ENCODE measurements around the gene DDX56. TPM values are rescaled to one million over a fixed set of nuclear protein-coding genes. Genes with fewer than 3 reads are reported as not detected.

DDX56 gene
- polyA plus RNA-seq, 1 donor = 97.1 TPM

GRCh38 chr7:44615793-44616192 is 42.1 kb upstream of the DDX56 start:
- 100% methylated on average over 2 of the region's 5 CpGs for WGBS (ENCODE audit: insufficient coverage, low lambda C conversion rate)
- H3K4me1 ChIP-seq (ENCODE audit: control insufficient read depth, insufficient read depth, low read length) = peaks cover 35% of the 10 kb centered on the region

GRCh38 chr7:44615149-44615611 is 41.5 kb upstream of the DDX56 start:
- no peak overlapping the region for H3K4me3 ChIP-seq (ENCODE audit: low read length)
- peak; percentile 97 to 99 for DNase-seq
- peak overlapping the region; percentile 91 for H3K27ac ChIP-seq (ENCODE audit: low read length)
- no peaks in the 10 kb centered on the region for H3K9me3 ChIP-seq (ENCODE audit: control insufficient read depth, low read depth, low read length)
- WGBS (ENCODE audit: insufficient coverage, low lambda C conversion rate) = no CpG with 5 or more reads among the region's 2 CpGs
- peaks cover 35% of the 10 kb centered on the region for H3K4me1 ChIP-seq (ENCODE audit: control insufficient read depth, insufficient read depth, low read length)
- no peaks in the 10 kb centered on the region for H3K36me3 ChIP-seq (ENCODE audit: control insufficient read depth, insufficient read depth, low read length)
- H3K27me3 ChIP-seq (ENCODE audit: control insufficient read depth, insufficient read depth, low read length) = no peaks in the 10 kb centered on the region

More at GRCh38 chr7:44615793-44616192, 42.1 kb upstream of the DDX56 start:
- Histone ChIP-seq H3K4me3 (ENCODE audit: low read length) (no peak overlapping the region), H3K36me3 (ENCODE audit: control insufficient read depth, insufficient read depth, low read length) (no peaks in the 10 kb centered on the region), H3K9me3 (ENCODE audit: control insufficient read depth, low read depth, low read length) (no peaks in the 10 kb centered on the region), H3K27me3 (ENCODE audit: control insufficient read depth, insufficient read depth, low read length) (no peaks in the 10 kb centered on the region), H3K27ac (ENCODE audit: low read length) (peak overlapping the region; percentile 91)
- DNase-seq = no peak

- no peak overlapping the region for H3K4me3 ChIP-seq (ENCODE audit: low read length)
- H3K27ac ChIP-seq (ENCODE audit: low read length) = no peak overlapping the region
- H3K9me3 ChIP-seq (ENCODE audit: control insufficient read depth, low read depth, low read length) = no peaks in the 10 kb centered on the region
- peaks cover 12% of the 10 kb centered on the region for H3K4me1 ChIP-seq (ENCODE audit: control insufficient read depth, insufficient read depth, low read length)
- no peaks in the 10 kb centered on the region for H3K27me3 ChIP-seq (ENCODE audit: control insufficient read depth, insufficient read depth, low read length)
- peaks cover 3% of the 10 kb centered on the region for H3K36me3 ChIP-seq (ENCODE audit: control insufficient read depth, insufficient read depth, low read length)
- WGBS (ENCODE audit: insufficient coverage, low lambda C conversion rate) = 100% methylated on average over 2 of the region's 3 CpGs
- DNase-seq = no peak
These were observed 36.1 kb upstream of the DDX56 start for GRCh38 chr7:44609829-44610228.

- H3K4me3 ChIP-seq (ENCODE audit: low read length) = no peak overlapping the region
- no peak overlapping the region for H3K27ac ChIP-seq (ENCODE audit: low read length)
- no peaks in the 10 kb centered on the region for H3K27me3 ChIP-seq (ENCODE audit: control insufficient read depth, insufficient read depth, low read length)
- DNase-seq = no peak
- peaks cover 3% of the 10 kb centered on the region for H3K36me3 ChIP-seq (ENCODE audit: control insufficient read depth, insufficient read depth, low read length)
- WGBS (ENCODE audit: insufficient coverage, low lambda C conversion rate) = 42% methylated on average over 1 of the region's 14 CpGs
- H3K9me3 ChIP-seq (ENCODE audit: control insufficient read depth, low read depth, low read length) = no peaks in the 10 kb centered on the region
- H3K4me1 ChIP-seq (ENCODE audit: control insufficient read depth, insufficient read depth, low read length) = peaks cover 9% of the 10 kb centered on the region
These were observed 35.4 kb upstream of the DDX56 start for GRCh38 chr7:44608916-44609648.

GRCh38 chr7:44607141-44608068 is 33.7 kb upstream of the DDX56 start:
- Histone ChIP-seq H3K27me3 (ENCODE audit: control insufficient read depth, insufficient read depth, low read length) (peaks cover 2% of the 10 kb centered on the region), H3K27ac (ENCODE audit: low read length) (peak overlapping the region; percentile 99), H3K4me3 (ENCODE audit: low read length) (peak overlapping the region; percentile 89), H3K9me3 (ENCODE audit: control insufficient read depth, low read depth, low read length) (no peaks in the 10 kb centered on the region), H3K36me3 (ENCODE audit: control insufficient read depth, insufficient read depth, low read length) (peaks cover 3% of the 10 kb centered on the region), H3K4me1 (ENCODE audit: control insufficient read depth, insufficient read depth, low read length) (peaks cover 7% of the 10 kb centered on the region)
- DNase-seq = no peak
- WGBS (ENCODE audit: insufficient coverage, low lambda C conversion rate) = 100% methylated on average over 3 of the region's 35 CpGs

- Histone ChIP-seq H3K4me1 (ENCODE audit: control insufficient read depth, insufficient read depth, low read length) (peaks cover 7% of the 10 kb centered on the region), H3K36me3 (ENCODE audit: control insufficient read depth, insufficient read depth, low read length) (peaks cover 3% of the 10 kb centered on the region), H3K9me3 (ENCODE audit: control insufficient read depth, low read depth, low read length) (no peaks in the 10 kb centered on the region), H3K27ac (ENCODE audit: low read length) (peak within 1 kb of the TSS; percentile 99), H3K27me3 (ENCODE audit: control insufficient read depth, insufficient read depth, low read length) (peaks cover 2% of the 10 kb centered on the region), H3K4me3 (ENCODE audit: low read length) (peak within 1 kb of the TSS; percentile 89)
- DNase-seq = peak; percentile 99
- WGBS (ENCODE audit: insufficient coverage, low lambda C conversion rate) = no CpG with 5 or more reads among the region's 93 CpGs
These were observed 32.8 kb upstream of the DDX56 start, which contains the start of gene OGDH for GRCh38 chr7:44606341-44607140. Gene OGDH, plus strand, starts transcription at chr7:44606627. Its CDS starts 17,717 bp downstream, at chr7:44624344.

- no peak overlapping the region for H3K4me3 ChIP-seq (ENCODE audit: low read length)
- H3K36me3 ChIP-seq (ENCODE audit: control insufficient read depth, insufficient read depth, low read length) = peaks cover 3% of the 10 kb centered on the region
- no peak overlapping the region for H3K27ac ChIP-seq (ENCODE audit: low read length)
- H3K4me1 ChIP-seq (ENCODE audit: control insufficient read depth, insufficient read depth, low read length) = peaks cover 7% of the 10 kb centered on the region
- no peak for DNase-seq
- WGBS (ENCODE audit: insufficient coverage, low lambda C conversion rate) = 95% methylated on average over 2 of the region's 2 CpGs
- H3K27me3 ChIP-seq (ENCODE audit: control insufficient read depth, insufficient read depth, low read length) = peaks cover 2% of the 10 kb centered on the region
- H3K9me3 ChIP-seq (ENCODE audit: control insufficient read depth, low read depth, low read length) = no peaks in the 10 kb centered on the region
These were observed 31.2 kb upstream of the DDX56 start for GRCh38 chr7:44604941-44605340.

GRCh38 chr7:44603193-44603592 is 29.5 kb upstream of the DDX56 start:
- Histone ChIP-seq H3K36me3 (ENCODE audit: control insufficient read depth, insufficient read depth, low read length) (peaks cover 3% of the 10 kb centered on the region), H3K27ac (ENCODE audit: low read length) (no peak overlapping the region), H3K4me1 (ENCODE audit: control insufficient read depth, insufficient read depth, low read length) (peaks cover 7% of the 10 kb centered on the region), H3K9me3 (ENCODE audit: control insufficient read depth, low read depth, low read length) (no peaks in the 10 kb centered on the region), H3K27me3 (ENCODE audit: control insufficient read depth, insufficient read depth, low read length) (peaks cover 2% of the 10 kb centered on the region), H3K4me3 (ENCODE audit: low read length) (no peak overlapping the region)
- DNase-seq = no peak
- 50% methylated on average over 2 of the region's 6 CpGs for WGBS (ENCODE audit: insufficient coverage, low lambda C conversion rate)

- WGBS (ENCODE audit: insufficient coverage, low lambda C conversion rate) = no CpG with 5 or more reads among the region's 1 CpG
These were observed 28.8 kb upstream of the DDX56 start for GRCh38 chr7:44602576-44602910.

GRCh38 chr7:44599222-44599621 is 25.5 kb upstream of the DDX56 start:
- Histone ChIP-seq H3K27me3 (ENCODE audit: control insufficient read depth, insufficient read depth, low read length) (peaks cover 2% of the 10 kb centered on the region), H3K4me3 (ENCODE audit: low read length) (no peak overlapping the region), H3K36me3 (ENCODE audit: control insufficient read depth, insufficient read depth, low read length) (no peaks in the 10 kb centered on the region), H3K9me3 (ENCODE audit: control insufficient read depth, low read depth, low read length) (no peaks in the 10 kb centered on the region), H3K4me1 (ENCODE audit: control insufficient read depth, insufficient read depth, low read length) (no peaks in the 10 kb centered on the region), H3K27ac (ENCODE audit: low read length) (no peak overlapping the region)
- DNase-seq = no peak
- 80% methylated on average over 2 of the region's 3 CpGs for WGBS (ENCODE audit: insufficient coverage, low lambda C conversion rate)

More at GRCh38 chr7:44602576-44602910, 28.8 kb upstream of the DDX56 start:
- H3K9me3 ChIP-seq (ENCODE audit: control insufficient read depth, low read depth, low read length) = no peaks in the 10 kb centered on the region
- peaks cover 3% of the 10 kb centered on the region for H3K4me1 ChIP-seq (ENCODE audit: control insufficient read depth, insufficient read depth, low read length)
- H3K36me3 ChIP-seq (ENCODE audit: control insufficient read depth, insufficient read depth, low read length) = no peaks in the 10 kb centered on the region
- no peak overlapping the region for H3K27ac ChIP-seq (ENCODE audit: low read length)
- no peak overlapping the region for H3K4me3 ChIP-seq (ENCODE audit: low read length)
- H3K27me3 ChIP-seq (ENCODE audit: control insufficient read depth, insufficient read depth, low read length) = peaks cover 2% of the 10 kb centered on the region
- no peak for DNase-seq
